Thymus (tissue), 11 donors: ENCODE measurements around the gene C19orf25. TPM values are rescaled to one million over a fixed set of nuclear protein-coding genes. Genes with fewer than 3 reads are reported as not detected.

Source experiments
- DNase-seq, 9 donors: peaks; one replicate each; pipeline ENCODE4 v3.0.0-alpha.2; 2013; ENCODE audit warnings: low spot score in 9 of 9, low read depth in 6 of 9, missing footprints in 1 of 9
- H3K27ac ChIP-seq, 2 donors: one replicate each; pipeline ENCODE4 v1.5.1; 2013; ENCODE audit warnings: control low read depth in 1 of 2, low read depth in 1 of 2, low read length in 1 of 2, mild to moderate bottlenecking in 1 of 2, moderate library complexity in 1 of 2
- H3K27me3 ChIP-seq, 2 donors: one replicate each; pipeline ENCODE4 v1.5.1; 2013; ENCODE audit warnings: low read length in 1 of 2; ENCODE audit not compliant: control insufficient read depth in 2 of 2, insufficient read depth in 1 of 2
- H3K36me3 ChIP-seq, 2 donors: one replicate each; pipeline ENCODE4 v1.5.1; 2013; ENCODE audit warnings: low read length in 1 of 2, mild to moderate bottlenecking in 1 of 2, moderate library complexity in 1 of 2; ENCODE audit not compliant: control insufficient read depth in 2 of 2, insufficient read depth in 2 of 2
- H3K4me1 ChIP-seq, 2 donors: one replicate each; pipeline ENCODE4 v1.5.1; 2013; ENCODE audit warnings: low read length in 2 of 2; ENCODE audit not compliant: control insufficient read depth in 2 of 2, insufficient read depth in 2 of 2
- H3K4me3 ChIP-seq, 2 donors: one replicate each; pipeline ENCODE4 v1.5.1; 2013; ENCODE audit warnings: low read length in 2 of 2, control low read depth in 1 of 2, mild to moderate bottlenecking in 1 of 2
- H3K9me3 ChIP-seq, 2 donors: one replicate each; pipeline ENCODE4 v1.5.1; 2013; ENCODE audit warnings: low read length in 1 of 2, mild to moderate bottlenecking in 1 of 2; ENCODE audit not compliant: control insufficient read depth in 2 of 2, insufficient read depth in 1 of 2
- WGBS: extraction: QIAGEN DNeasy Blood & Tissue Kit; methylation state at CpG from one replicate; pipeline ENCODE4 v1.1.7; 2013; 5-methylcytosine and 5-hydroxymethylcytosine counted together
- polyA plus RNA-seq: library from polyadenylated mRNA; stranded (reverse); fragments of 200-250 nt; gene quantifications from one replicate; pipeline ENCODE4 v1.2.3, GENCODE V29; 2013
- total RNA-seq: library from RNA; stranded (reverse); fragments of 120-200 nt; gene quantifications from one replicate; pipeline ENCODE4 v1.2.4, GENCODE V29; 2013
- donor health status: healthy.

The C19orf25 gene
- total and polyA plus RNA-seq, 2 donors = 22.8 to 38.1 TPM

GRCh38 chr19:1514986-1515721 lies 36.1 kb upstream of the C19orf25 start:
- no peak overlapping the region for H3K27ac ChIP-seq
- no peaks in the 10 kb centered on the region for H3K36me3 ChIP-seq
- no peak for DNase-seq
- peaks cover 0 to 3% of the 10 kb centered on the region in 2 donors for H3K4me1 ChIP-seq
- peaks cover 0 to 13% of the 10 kb centered on the region in 2 donors for H3K9me3 ChIP-seq
- WGBS = 71% methylated on average over 14 of the region's 14 CpGs
- H3K4me3 ChIP-seq = no peak overlapping the region
- H3K27me3 ChIP-seq = peaks cover 43 to 72% of the 10 kb centered on the region in 2 donors

DNA sequence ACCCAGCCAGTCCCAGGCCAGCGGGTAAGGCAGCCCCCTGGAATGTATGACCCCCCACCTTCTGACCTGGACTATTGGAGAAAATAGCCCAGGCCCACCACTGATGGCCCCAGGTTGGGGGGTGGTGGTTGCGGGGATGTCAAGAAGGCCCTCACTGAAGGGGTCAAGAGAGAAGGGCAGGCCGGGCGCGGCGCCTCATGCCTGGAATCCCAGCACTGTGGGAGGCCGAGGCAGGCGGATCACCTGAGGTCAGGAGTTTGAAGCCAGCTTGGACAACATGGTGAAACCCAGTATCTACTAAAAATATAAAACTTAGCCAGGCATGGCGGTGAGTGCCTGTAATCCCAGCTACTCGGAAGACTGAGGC lies 35.3 kb upstream of the C19orf25 start:
- no peak for DNase-seq
- 78% methylated on average over 10 of the region's 10 CpGs for WGBS
- no peaks in the 10 kb centered on the region for H3K36me3 ChIP-seq
- H3K4me3 ChIP-seq = no peak overlapping the region
- H3K27ac ChIP-seq = no peak overlapping the region
- H3K27me3 ChIP-seq = peaks cover 52 to 78% of the 10 kb centered on the region in 2 donors
- peaks cover 0 to 13% of the 10 kb centered on the region in 2 donors for H3K9me3 ChIP-seq
- peaks cover 0 to 3% of the 10 kb centered on the region in 2 donors for H3K4me1 ChIP-seq

DNA sequence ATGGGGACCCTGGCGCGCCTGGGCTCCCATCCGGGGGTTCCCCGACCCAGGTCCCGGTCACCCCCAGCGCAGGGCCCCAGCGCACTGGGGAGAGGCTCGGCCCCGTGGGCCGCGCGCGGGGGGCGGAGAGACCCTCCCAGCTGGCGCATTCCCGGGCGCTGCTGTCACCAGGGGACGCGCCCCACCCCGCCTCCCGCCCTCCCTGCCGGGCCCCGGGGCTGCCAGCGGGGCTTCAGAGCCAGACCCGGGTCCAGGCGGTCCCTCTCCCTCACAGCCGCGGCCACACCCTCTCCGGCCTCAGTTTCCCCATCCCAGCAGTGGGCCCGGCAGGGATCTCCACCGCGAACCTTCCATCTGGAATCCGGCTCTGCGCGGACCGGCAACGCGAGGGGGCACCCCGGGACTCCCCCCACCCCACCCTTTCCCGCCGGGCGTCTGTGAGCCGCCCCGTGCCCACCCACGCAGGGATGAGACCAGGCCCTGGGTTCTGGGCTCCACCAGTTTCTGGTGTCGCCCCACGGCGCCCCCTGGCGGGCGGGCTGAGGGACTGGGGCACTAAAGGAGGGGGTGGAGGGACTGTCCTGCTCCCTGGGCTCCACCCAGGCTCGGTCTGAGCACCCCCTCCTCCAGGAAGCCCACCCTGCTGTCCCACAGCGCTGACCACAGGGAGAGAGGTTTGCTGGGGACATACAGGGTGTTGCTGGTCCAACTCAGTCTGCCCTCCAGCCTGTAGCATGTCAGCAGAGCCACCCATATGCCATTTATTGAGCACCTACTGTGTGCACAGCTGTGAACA lies 34.7 kb upstream of the C19orf25 start:
- Histone ChIP-seq H3K4me1 (peaks cover 0 to 3% of the 10 kb centered on the region in 2 donors), H3K27me3 (peaks cover 53 to 81% of the 10 kb centered on the region in 2 donors), H3K36me3 (no peaks in the 10 kb centered on the region), H3K4me3 (peak overlapping the region in 1 of 2 donors; percentile 13), H3K9me3 (peaks cover 0 to 13% of the 10 kb centered on the region in 2 donors), H3K27ac (no peak overlapping the region)
- 14% methylated on average over 52 of the region's 52 CpGs for WGBS
- DNase-seq = peak in 3 of 9 donors; percentile 33 to 50 (median 40)

- DNase-seq = peak in 3 of 9 donors; percentile 13 to 47 (median 27)
- Histone ChIP-seq H3K27me3 (peaks cover 57 to 83% of the 10 kb centered on the region in 2 donors), H3K4me3 (peak within 1 kb of the TSS in 1 of 2 donors; percentile 13), H3K4me1 (peaks cover 2 to 9% of the 10 kb centered on the region in 2 donors), H3K27ac (no peak within 1 kb of the TSS), H3K9me3 (peaks cover 1 to 18% of the 10 kb centered on the region in 2 donors), H3K36me3 (no peaks in the 10 kb centered on the region)
- 5% methylated on average over 78 of the region's 78 CpGs for WGBS
Measured at GRCh38 chr19:1512671-1513498, 33.9 kb upstream of the C19orf25 start, which contains the start of gene ADAMTSL5. Gene ADAMTSL5 (minus strand): TSS chr19:1513019. CDS start chr19:1510943, 2,076 bp downstream.

GRCh38 chr19:1511318-1512317 lies 32.6 kb upstream of the C19orf25 start:
- DNase-seq = no peak
- no peak overlapping the region for H3K4me3 ChIP-seq
- H3K4me1 ChIP-seq = peaks cover 3 to 14% of the 10 kb centered on the region in 2 donors
- peaks cover 1 to 28% of the 10 kb centered on the region in 2 donors for H3K9me3 ChIP-seq
- peaks cover 57 to 91% of the 10 kb centered on the region in 2 donors for H3K27me3 ChIP-seq
- no peak overlapping the region for H3K27ac ChIP-seq
- WGBS = 55% methylated on average over 22 of the region's 22 CpGs
- no peaks in the 10 kb centered on the region for H3K36me3 ChIP-seq

DNA sequence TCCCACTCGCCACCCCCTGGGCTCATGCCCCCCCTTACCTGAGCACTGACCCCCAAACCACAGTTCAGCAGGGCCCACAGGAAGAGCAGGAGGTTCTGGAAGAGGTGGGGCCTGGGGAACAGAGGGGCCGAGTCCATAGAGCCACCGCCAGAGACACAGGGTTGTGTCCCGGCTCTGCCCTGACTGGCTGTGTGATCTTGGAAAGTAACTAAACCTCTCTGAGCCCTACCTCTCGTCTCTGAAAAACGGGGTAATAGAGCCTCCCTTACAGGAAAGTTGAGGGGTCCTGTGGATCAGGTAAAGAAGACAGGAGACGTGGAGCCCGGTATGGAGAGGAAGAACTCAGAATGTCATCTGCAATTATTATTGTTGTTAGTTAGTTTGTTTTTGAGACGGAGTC lies 31.8 kb upstream of the C19orf25 start:
- WGBS = 51% methylated on average over 9 of the region's 9 CpGs
- H3K27ac ChIP-seq = no peak overlapping the region
- peaks cover 1 to 29% of the 10 kb centered on the region in 2 donors for H3K9me3 ChIP-seq
- H3K4me1 ChIP-seq = peaks cover 3 to 14% of the 10 kb centered on the region in 2 donors
- H3K27me3 ChIP-seq = peaks cover 54 to 89% of the 10 kb centered on the region in 2 donors
- no peak overlapping the region for H3K4me3 ChIP-seq
- no peak for DNase-seq
- H3K36me3 ChIP-seq = no peaks in the 10 kb centered on the region

DNA sequence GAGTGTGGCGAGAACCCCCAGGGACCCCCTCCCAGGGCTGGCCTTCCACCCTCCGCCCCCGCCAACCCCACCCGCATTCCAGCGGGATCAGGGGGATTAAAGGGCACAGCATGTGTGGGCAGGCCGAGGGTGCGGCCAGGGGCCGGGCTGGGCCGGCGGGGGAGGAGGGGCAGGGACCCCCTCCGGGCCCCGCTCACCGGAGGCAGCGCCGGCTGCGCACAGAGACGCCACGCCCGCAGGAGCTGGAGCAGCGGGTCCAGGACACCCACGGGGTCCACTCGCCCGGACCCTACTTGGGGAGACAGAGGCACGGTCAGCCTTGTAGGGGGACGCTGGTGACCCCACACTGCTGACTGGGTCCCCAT lies 31.4 kb upstream of the C19orf25 start:
- H3K36me3 ChIP-seq = no peaks in the 10 kb centered on the region
- H3K4me1 ChIP-seq = peaks cover 3 to 14% of the 10 kb centered on the region in 2 donors
- no peak for DNase-seq
- WGBS = 58% methylated on average over 25 of the region's 25 CpGs
- H3K4me3 ChIP-seq = no peak overlapping the region
- H3K27ac ChIP-seq = no peak overlapping the region
- H3K9me3 ChIP-seq = peaks cover 1 to 32% of the 10 kb centered on the region in 2 donors
- peaks cover 53 to 90% of the 10 kb centered on the region in 2 donors for H3K27me3 ChIP-seq
